H1 (cell line): ENCODE results near the gene ZNF598. TPM values are rescaled to one million over a fixed set of nuclear protein-coding genes. Genes with fewer than 3 reads are reported as not detected.

Experiments
- CEBPB ChIP-seq: IDR thresholded peaks from 2 replicates; pipeline ENCODE4 v1.6.1; 2012; ENCODE audit warnings: low read depth, low read length
- RFX5 ChIP-seq: IDR thresholded peaks from 2 replicates; pipeline ENCODE4 v1.6.1; 2011; ENCODE audit warnings: low read depth, low read length, improper control_type of control experiment, borderline replicate concordance
- SUZ12 ChIP-seq: fragments of 200-600 bp; sonication (generic); IDR thresholded peaks from 2 replicates; pipeline ENCODE4 v1.6.1; 2012; ENCODE audit warnings: mild to moderate bottlenecking, inconsistent platforms, low read length, moderate library complexity, mixed read lengths
- polyA plus RNA-seq, 7 experiments: library from polyadenylated mRNA; depleted of rRNA in 3 of 7; stranded (reverse) in 5 of 7; unstranded in 2 of 7; fragments of >200 nt in 5 of 7; fragments of 200-250 nt in 2 of 7; gene quantifications; 1 replicate in 5 of 7; 2 replicates in 1 of 7; 4 replicates in 1 of 7; pipeline versions ENCODE4 v1.2.1 to v1.2.3, GENCODE V29; 2011 to 2013; ENCODE audit warnings: missing spikeins in 2 of 7, mixed read lengths in 2 of 7
- total RNA-seq: library from RNA; stranded (reverse); fragmentation: NEBNext Ultra II Directional; extraction: Animal tissue kit (Norgen Biotek cat#: 25700); gene quantifications from 2 replicates; pipeline ENCODE4 v1.2.1, GENCODE V29; 2021

Gene ZNF598
- total and polyA plus RNA-seq, 2 of the 8 experiments (the other 6 are each of a cell fraction or from before 2014, with no cell fraction given), result 29.3 to 47.6 TPM

DNA sequence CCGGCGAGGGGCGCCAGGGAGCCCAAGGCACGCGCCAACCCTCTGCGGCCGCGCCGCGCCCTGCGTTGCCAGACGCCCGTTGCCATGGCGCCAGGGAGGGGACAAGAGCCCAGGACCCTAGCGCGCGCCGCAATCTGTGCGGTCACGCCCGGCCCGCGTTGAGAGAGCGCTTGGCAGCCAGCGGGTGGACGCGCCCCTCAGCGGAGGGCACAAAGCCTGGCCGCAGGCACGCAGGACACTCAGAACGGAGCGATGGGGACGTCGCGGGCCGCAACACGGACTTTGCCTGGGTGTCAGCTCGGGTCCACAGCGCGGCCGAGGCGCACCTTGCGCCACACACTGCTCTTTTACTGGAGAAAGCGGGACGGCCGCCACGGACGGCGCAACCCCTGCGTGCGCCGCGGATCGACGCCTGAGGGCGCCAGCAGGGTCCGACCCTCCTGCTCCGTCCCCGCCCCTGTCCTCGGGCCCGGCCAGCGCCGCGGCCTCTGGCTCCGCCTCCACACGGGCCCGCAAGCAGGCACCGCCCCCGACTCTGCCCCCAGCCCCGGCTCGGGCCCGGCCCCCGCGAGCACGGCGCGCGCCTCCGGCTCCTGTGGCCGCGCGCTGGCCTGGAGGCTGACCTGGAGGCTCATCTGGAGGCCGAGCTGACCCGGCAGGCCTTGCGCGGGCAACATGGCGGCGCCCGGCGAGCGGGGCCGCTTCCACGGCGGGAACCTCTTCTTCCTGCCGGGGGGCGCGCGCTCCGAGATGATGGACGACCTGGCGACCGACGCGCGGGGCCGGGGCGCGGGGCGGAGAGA is 25.9 kb downstream of the ZNF598 start, which contains the start of gene GFER (continued):
- no peak for TF ChIP-seq RFX5
- no peak; the same call in 1 of the 2 replicates for TF ChIP-seq SUZ12
- no peak for TF ChIP-seq CEBPB
- TF ChIP-seq, all 59 proteins: peak for 20
